DND-41 (cell line): ENCODE results near the gene KLK5.

Source experiments
- ATAC-seq: fragments of 200-7000 bp; cut with Tn5 transposase; 3 replicates; pipeline ENCODE4 v1.9.1; 2021; ENCODE audit warnings: low read depth; ENCODE audit not compliant: insufficient read depth
- DNase-seq: peaks from one replicate; pipeline ENCODE4 v3.0.0-alpha.2; 2020
- H2AFZ ChIP-seq: 2 replicates; pipeline ENCODE4 v1.6.0; 2012; ENCODE audit warnings: low read depth, low read length
- H3K27ac ChIP-seq: 2 replicates; pipeline ENCODE4 v1.5.1; 2012; ENCODE audit warnings: low read length, inconsistent platforms
- H3K27me3 ChIP-seq: fragments of 200-600 bp; sonication (generic); 2 replicates; pipeline ENCODE4 v1.6.0; 2012; ENCODE audit warnings: low read length, mild to moderate bottlenecking, inconsistent platforms; ENCODE audit not compliant: insufficient read depth, poor library complexity
- H3K36me3 ChIP-seq: 2 replicates; pipeline ENCODE4 v1.5.1; 2012; ENCODE audit warnings: low read length, inconsistent platforms; ENCODE audit not compliant: insufficient read depth
- H3K4me1 ChIP-seq: 2 replicates; pipeline ENCODE4 v1.5.1; 2012; ENCODE audit warnings: mild to moderate bottlenecking, low read length; ENCODE audit not compliant: insufficient read depth
- H3K4me2 ChIP-seq: 2 replicates; pipeline ENCODE4 v1.6.0; 2012; ENCODE audit warnings: mild to moderate bottlenecking, moderate library complexity, low read length, inconsistent platforms; ENCODE audit not compliant: insufficient read depth
- H3K4me3 ChIP-seq, 2 experiments: fragments of 200-600 bp in 1 of 2; shearing (Covaris generic) in 1 of 2; 2 replicates each; pipeline ENCODE4 v1.5.1; 2012 to 2016; ENCODE audit warnings: inconsistent platforms in 2 of 2, low read length in 2 of 2, mild to moderate bottlenecking in 2 of 2, low read depth in 1 of 2, moderate library complexity in 1 of 2
- H3K79me2 ChIP-seq: 2 replicates; pipeline ENCODE4 v1.6.0; 2012; ENCODE audit warnings: low read length, inconsistent platforms; ENCODE audit not compliant: insufficient read depth
- H3K9ac ChIP-seq: 2 replicates; pipeline ENCODE4 v1.6.0; 2012; ENCODE audit warnings: low read depth, mild to moderate bottlenecking, inconsistent platforms, low read length, moderate library complexity
- H3K9me3 ChIP-seq: 2 replicates; pipeline ENCODE4 v1.5.1; 2012; ENCODE audit warnings: low read length, moderate library complexity, mild to moderate bottlenecking, inconsistent platforms; ENCODE audit not compliant: insufficient read depth, severe bottlenecking
- H4K20me1 ChIP-seq: 2 replicates; pipeline ENCODE4 v1.6.0; 2012; ENCODE audit warnings: low read length; ENCODE audit not compliant: insufficient read depth
- EZH2 ChIP-seq: IDR thresholded peaks from 3 replicates; pipeline ENCODE4 v1.6.1; 2012; ENCODE audit warnings: borderline replicate concordance, low read depth, mild to moderate bottlenecking, moderate library complexity, low read length, inconsistent platforms; ENCODE audit not compliant: severe bottlenecking
- TF ChIP-seq, protein P1 (sequence below): IDR thresholded peaks from 2 replicates; pipeline ENCODE4 v1.5.1; 2012; ENCODE audit warnings: borderline replicate concordance, low read length, moderate library complexity, mild to moderate bottlenecking; ENCODE audit not compliant: poor library complexity, severe bottlenecking; ENCODE audit errors: extremely low read depth

The KLK5 gene

GRCh38 chr19:50947123-50947522 lies 5.7 kb downstream of the KLK5 start:
- H3K9ac ChIP-seq: no peak overlapping the region
- no peak overlapping the region for H3K27ac ChIP-seq
- no peaks in the 10 kb centered on the region for H3K79me2 ChIP-seq
- no peak for ATAC-seq
- no peak overlapping the region for H2AFZ ChIP-seq
- H4K20me1 ChIP-seq: no peaks in the 10 kb centered on the region
- no peaks in the 10 kb centered on the region for H3K4me1 ChIP-seq
- TF ChIP-seq, protein P1, sequence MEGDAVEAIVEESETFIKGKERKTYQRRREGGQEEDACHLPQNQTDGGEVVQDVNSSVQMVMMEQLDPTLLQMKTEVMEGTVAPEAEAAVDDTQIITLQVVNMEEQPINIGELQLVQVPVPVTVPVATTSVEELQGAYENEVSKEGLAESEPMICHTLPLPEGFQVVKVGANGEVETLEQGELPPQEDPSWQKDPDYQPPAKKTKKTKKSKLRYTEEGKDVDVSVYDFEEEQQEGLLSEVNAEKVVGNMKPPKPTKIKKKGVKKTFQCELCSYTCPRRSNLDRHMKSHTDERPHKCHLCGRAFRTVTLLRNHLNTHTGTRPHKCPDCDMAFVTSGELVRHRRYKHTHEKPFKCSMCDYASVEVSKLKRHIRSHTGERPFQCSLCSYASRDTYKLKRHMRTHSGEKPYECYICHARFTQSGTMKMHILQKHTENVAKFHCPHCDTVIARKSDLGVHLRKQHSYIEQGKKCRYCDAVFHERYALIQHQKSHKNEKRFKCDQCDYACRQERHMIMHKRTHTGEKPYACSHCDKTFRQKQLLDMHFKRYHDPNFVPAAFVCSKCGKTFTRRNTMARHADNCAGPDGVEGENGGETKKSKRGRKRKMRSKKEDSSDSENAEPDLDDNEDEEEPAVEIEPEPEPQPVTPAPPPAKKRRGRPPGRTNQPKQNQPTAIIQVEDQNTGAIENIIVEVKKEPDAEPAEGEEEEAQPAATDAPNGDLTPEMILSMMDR: no peak
- no peak for TF ChIP-seq EZH2
- H3K4me2 ChIP-seq: no peak overlapping the region
- DNase-seq: no peak
- no peaks in the 10 kb centered on the region for H3K27me3 ChIP-seq
- H3K4me3 ChIP-seq: no peak overlapping the region
- no peaks in the 10 kb centered on the region for H3K36me3 ChIP-seq
- no peaks in the 10 kb centered on the region for H3K9me3 ChIP-seq

DNA sequence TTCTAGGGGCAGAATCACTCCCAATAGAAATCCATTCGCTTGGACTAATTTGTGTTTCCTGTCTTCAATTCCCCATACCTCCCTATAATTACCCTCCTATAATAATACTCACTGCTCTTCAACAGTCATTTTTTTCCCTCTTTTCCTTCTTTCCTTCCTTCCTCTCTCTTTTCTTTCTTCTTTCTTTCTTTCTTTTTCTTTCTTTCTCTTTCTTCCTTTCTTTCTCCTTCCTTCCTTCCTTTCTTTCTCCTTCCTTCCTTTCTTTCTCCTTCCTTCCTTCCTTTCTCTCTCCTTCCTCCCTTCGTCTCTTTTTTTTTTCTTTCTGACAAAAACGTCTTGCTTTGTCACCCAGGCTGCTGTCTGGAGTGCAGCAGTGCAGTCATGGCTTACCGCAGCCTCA lies 8.0 kb downstream of the KLK5 start:
- H4K20me1 ChIP-seq: no peaks in the 10 kb centered on the region
- no peak overlapping the region for H3K27ac ChIP-seq
- TF ChIP-seq, protein P1: no peak
- no peak for TF ChIP-seq EZH2
- H3K79me2 ChIP-seq: no peaks in the 10 kb centered on the region
- no peaks in the 10 kb centered on the region for H3K9me3 ChIP-seq
- no peaks in the 10 kb centered on the region for H3K4me1 ChIP-seq
- H3K36me3 ChIP-seq: no peaks in the 10 kb centered on the region
- H3K4me3 ChIP-seq: no peak overlapping the region
- DNase-seq (no peak), ATAC-seq (no peak)
- no peak overlapping the region for H2AFZ ChIP-seq
- no peak overlapping the region for H3K9ac ChIP-seq
- H3K27me3 ChIP-seq: no peaks in the 10 kb centered on the region
- H3K4me2 ChIP-seq: no peak overlapping the region

DNA sequence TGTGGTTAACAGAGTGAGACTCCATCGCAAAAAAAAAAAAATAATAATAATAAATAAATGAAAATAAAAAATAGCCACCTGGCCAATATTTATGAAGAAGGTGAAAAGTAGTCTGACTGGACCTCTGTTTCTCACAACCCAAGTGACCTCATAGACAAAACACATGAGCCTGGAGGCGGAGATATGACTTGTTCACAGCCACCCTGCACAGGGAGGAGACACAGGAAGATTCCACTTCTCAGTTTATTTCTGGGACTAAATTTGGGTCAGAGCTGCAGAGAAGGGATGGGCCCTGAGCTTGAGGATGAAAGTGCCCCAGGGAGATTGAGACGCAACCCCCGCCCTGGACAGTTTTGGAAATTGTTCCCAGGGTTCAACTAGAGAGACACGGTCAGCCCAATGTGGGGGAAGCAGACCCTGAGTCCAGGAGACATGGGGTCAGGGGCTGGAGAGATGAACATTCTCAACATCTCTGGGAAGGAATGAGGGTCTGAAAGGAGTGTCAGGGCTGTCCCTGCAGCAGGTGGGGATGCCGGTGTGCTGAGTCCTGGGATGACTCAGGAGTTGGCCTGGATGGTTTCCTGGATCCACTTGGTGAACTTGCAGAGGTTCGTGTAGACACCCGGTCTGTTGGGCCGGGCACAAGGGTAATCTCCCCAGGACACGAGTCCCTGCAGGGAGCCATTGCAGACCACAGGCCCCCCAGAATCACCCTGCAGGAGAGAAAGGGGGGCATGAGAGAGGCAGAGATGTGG lies 9.6 kb downstream of the KLK5 start:
- Histone ChIP-seq H3K9me3 (no peaks in the 10 kb centered on the region), H3K27me3 (no peaks in the 10 kb centered on the region), H3K4me2 (no peak overlapping the region), H2AFZ (no peak overlapping the region), H3K9ac (no peak overlapping the region), H3K36me3 (no peaks in the 10 kb centered on the region), H3K27ac (no peak overlapping the region), H4K20me1 (no peaks in the 10 kb centered on the region), H3K79me2 (no peaks in the 10 kb centered on the region), H3K4me1 (no peaks in the 10 kb centered on the region), H3K4me3 (no peak overlapping the region)
- ATAC-seq (no peak), DNase-seq (no peak)
- no peak for TF ChIP-seq EZH2
- TF ChIP-seq, protein P1: no peak
